DND-41 (cell line): ENCODE measurements around the gene ANKDD1A.

Experiments used
- EZH2 ChIP-seq: IDR thresholded peaks from 3 replicates; pipeline ENCODE4 v1.6.1; 2012; ENCODE audit warnings: borderline replicate concordance, low read depth, mild to moderate bottlenecking, moderate library complexity, low read length, inconsistent platforms; ENCODE audit not compliant: severe bottlenecking
- TF ChIP-seq, protein P1 (sequence below): IDR thresholded peaks from 2 replicates; pipeline ENCODE4 v1.5.1; 2012; ENCODE audit warnings: borderline replicate concordance, low read length, moderate library complexity, mild to moderate bottlenecking; ENCODE audit not compliant: poor library complexity, severe bottlenecking; ENCODE audit errors: extremely low read depth

DNA sequence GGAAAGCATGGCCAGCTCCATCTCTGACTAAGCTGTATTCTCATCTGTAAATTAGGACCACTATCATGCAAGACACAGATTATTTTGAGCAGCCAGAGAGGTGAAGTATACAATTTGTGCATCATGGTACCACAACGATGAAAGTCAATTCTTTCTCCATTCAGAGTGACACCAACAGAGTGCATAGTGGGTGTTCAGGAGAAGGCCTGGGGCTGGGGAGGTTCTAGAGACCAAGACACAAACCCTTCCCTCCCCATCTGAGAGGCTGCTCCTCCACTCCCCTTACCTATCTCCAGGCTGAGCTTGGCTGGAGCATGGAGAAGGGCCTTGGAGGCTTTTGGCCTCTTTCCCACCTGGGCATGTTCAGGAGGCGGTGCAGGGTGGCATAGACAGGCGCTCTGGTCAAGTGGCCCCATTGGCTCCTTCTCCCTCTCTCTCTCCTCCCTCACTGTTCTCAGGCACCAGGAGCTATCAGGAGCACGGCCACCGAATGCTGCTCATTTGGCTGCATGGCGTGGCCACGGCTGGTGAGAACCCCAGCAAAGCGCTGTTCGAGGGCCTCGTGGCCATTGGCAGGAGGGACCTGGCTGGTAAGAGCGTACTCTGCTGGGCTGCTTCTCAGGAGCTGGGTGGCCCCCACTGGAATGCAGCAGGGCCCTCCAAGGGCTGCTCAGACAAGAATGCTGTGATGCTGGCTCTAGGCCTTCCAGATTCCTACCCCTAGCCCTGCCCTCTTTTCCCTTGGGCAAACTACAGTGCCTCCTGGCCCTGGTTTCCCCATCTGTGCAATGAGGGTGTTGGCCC, 37.9 kb downstream of the ANKDD1A start:
- TF ChIP-seq, protein P1, sequence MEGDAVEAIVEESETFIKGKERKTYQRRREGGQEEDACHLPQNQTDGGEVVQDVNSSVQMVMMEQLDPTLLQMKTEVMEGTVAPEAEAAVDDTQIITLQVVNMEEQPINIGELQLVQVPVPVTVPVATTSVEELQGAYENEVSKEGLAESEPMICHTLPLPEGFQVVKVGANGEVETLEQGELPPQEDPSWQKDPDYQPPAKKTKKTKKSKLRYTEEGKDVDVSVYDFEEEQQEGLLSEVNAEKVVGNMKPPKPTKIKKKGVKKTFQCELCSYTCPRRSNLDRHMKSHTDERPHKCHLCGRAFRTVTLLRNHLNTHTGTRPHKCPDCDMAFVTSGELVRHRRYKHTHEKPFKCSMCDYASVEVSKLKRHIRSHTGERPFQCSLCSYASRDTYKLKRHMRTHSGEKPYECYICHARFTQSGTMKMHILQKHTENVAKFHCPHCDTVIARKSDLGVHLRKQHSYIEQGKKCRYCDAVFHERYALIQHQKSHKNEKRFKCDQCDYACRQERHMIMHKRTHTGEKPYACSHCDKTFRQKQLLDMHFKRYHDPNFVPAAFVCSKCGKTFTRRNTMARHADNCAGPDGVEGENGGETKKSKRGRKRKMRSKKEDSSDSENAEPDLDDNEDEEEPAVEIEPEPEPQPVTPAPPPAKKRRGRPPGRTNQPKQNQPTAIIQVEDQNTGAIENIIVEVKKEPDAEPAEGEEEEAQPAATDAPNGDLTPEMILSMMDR = no peak
- TF ChIP-seq EZH2 = no peak
